ENCODE data around the gene NEUROG2.
"Not testable (repeated sequence)": the region's sequence is repeated elsewhere in the genome, so short reads cannot be mapped to it uniquely, and the experiment has no call there.

NEUROG2 gene

GRCh38 chr4:112490808-112491207 lies 25.2 kb downstream of the NEUROG2 start:
- DNase-seq (ENCODE audit: low read depth): not testable (repeated sequence)

GRCh38 chr4:112485930-112486329 lies 30.1 kb downstream of the NEUROG2 start:
- DNase-seq (ENCODE audit: low read depth): no peak

GRCh38 chr4:112473985-112474384 lies 42.0 kb downstream of the NEUROG2 start:
- no peak for DNase-seq (ENCODE audit: low read depth)

GRCh38 chr4:112472318-112472717 lies 43.7 kb downstream of the NEUROG2 start:
- no peak for DNase-seq (ENCODE audit: low read depth)

Measured in GM04503 (cell line).